ENCODE results near the gene RASSF3.

Gene RASSF3

GRCh38 chr12:64729909-64730587 lies 119.8 kb downstream of the RASSF3 start:
- no peak for DNase-seq (ENCODE audit: low read depth)

GRCh38 chr12:64730588-64730969 lies 120.3 kb downstream of the RASSF3 start:
- no peak for DNase-seq (ENCODE audit: low read depth)

- DNase-seq (ENCODE audit: low read depth) = no peak
Observed at GRCh38 chr12:64731683-64732082, 121.4 kb downstream of the RASSF3 start.

GRCh38 chr12:64733857-64734256 lies 123.6 kb downstream of the RASSF3 start:
- DNase-seq (ENCODE audit: low read depth) = no peak

GRCh38 chr12:64735442-64735841 lies 125.1 kb downstream of the RASSF3 start:
- no peak for DNase-seq (ENCODE audit: low read depth)

GRCh38 chr12:64736771-64737170 lies 126.5 kb downstream of the RASSF3 start:
- DNase-seq (ENCODE audit: low read depth) = no peak

GRCh38 chr12:64737539-64737938 lies 127.2 kb downstream of the RASSF3 start:
- no peak for DNase-seq (ENCODE audit: low read depth)

GRCh38 chr12:64739778-64740177 lies 129.5 kb downstream of the RASSF3 start:
- DNase-seq (ENCODE audit: low read depth) = no peak

- no peak for DNase-seq (ENCODE audit: low read depth)
Observed at GRCh38 chr12:64740646-64741045, 130.4 kb downstream of the RASSF3 start.

- DNase-seq (ENCODE audit: low read depth) = no peak
Observed at GRCh38 chr12:64742416-64742815, 132.1 kb downstream of the RASSF3 start.

GRCh38 chr12:64743206-64743605 lies 132.9 kb downstream of the RASSF3 start:
- DNase-seq (ENCODE audit: low read depth) = no peak

- no peak for DNase-seq (ENCODE audit: low read depth)
Observed at GRCh38 chr12:64744422-64745258, 134.3 kb downstream of the RASSF3 start.

GRCh38 chr12:64745259-64745807 lies 135.0 kb downstream of the RASSF3 start:
- DNase-seq (ENCODE audit: low read depth) = no peak

GRCh38 chr12:64745980-64746379 lies 135.7 kb downstream of the RASSF3 start:
- DNase-seq (ENCODE audit: low read depth) = no peak

- DNase-seq (ENCODE audit: low read depth) = no peak
Observed at GRCh38 chr12:64746663-64747062, 136.4 kb downstream of the RASSF3 start.

All from GM04503 (cell line).